HepG2 (cell line): ENCODE results near the gene CCL4L2. TPM values are rescaled to one million over a fixed set of nuclear protein-coding genes. Genes with fewer than 3 reads are reported as not detected.

Experiments used
- ATAC-seq: fragments of 200-7000 bp; cut with Tn5 transposase; 3 replicates; pipeline ENCODE4 v1.9.1; 2020; ENCODE audit warnings: mild to moderate bottlenecking, moderate library complexity
- BruUV-seq: library from RNA; stranded (reverse); fragments of 400-500 nt; replicated peaks from 2 replicates; lab custom pipeline; 2021; lab: Mats Ljungman, UMichigan
- CTCF ChIA-PET: fragments of 300-600 bp; formaldehyde crosslinking; extraction: SDS; loops from one replicate; lab custom pipeline; 2021; ENCODE audit warnings: low total read pairs, inconsistent platforms, low intra/inter-chr PET ratio; lab: Yijun Ruan, JAX
- POLR2A ChIA-PET: fragments of 350-600 bp; sonication (Branson Sonifier 250); formaldehyde crosslinking; loops from one replicate; lab custom pipeline; 2020; ENCODE audit warnings: antibody characterized with exemption, inconsistent platforms; lab: Yijun Ruan, JAX
- DNase-seq: peaks from one replicate; pipeline ENCODE4 v3.0.0-alpha.2; 2015; ENCODE audit warnings: low spot score
- FAIRE-seq: peaks from 3 replicates; lab custom pipeline; 2011; peaks lifted over from hg19 to GRCh38; lab: Jason Lieb, UNC
- H2AFZ ChIP-seq: one replicate; pipeline ENCODE4 v1.6.1; 2011; ENCODE audit warnings: low read length, inconsistent platforms
- H3K27ac ChIP-seq: fragments of 300-600 bp; 3 replicates; pipeline ENCODE4 v1.8.0; 2011; ENCODE audit warnings: mixed run types, mild to moderate bottlenecking, mixed read lengths, low read length, inconsistent platforms; ENCODE audit not compliant: insufficient read depth; ENCODE audit errors: extremely low read length
- H3K27me3 ChIP-seq, 2 experiments: fragments of 200-600 bp in 1 of 2; 2 replicates in 1 of 2; 3 replicates in 1 of 2; pipeline versions ENCODE4 v1.6.0 to v1.8.0; 2011; ENCODE audit warnings: low read length in 2 of 2, mild to moderate bottlenecking in 2 of 2, moderate library complexity in 2 of 2, inconsistent platforms in 1 of 2; ENCODE audit not compliant: insufficient read depth in 2 of 2, control insufficient read depth in 1 of 2
- H3K36me3 ChIP-seq, 2 experiments: fragments of 200-600 bp in 1 of 2; replicated peaks in 1 of 2; 2 replicates in 1 of 2; 3 replicates in 1 of 2; pipeline versions ENCODE4 v1.5.1 to v1.8.0; 2011; ENCODE audit warnings: low read length in 2 of 2, inconsistent platforms in 1 of 2; ENCODE audit not compliant: insufficient read depth in 2 of 2, control insufficient read depth in 1 of 2
- H3K4me1 ChIP-seq: 2 replicates; pipeline ENCODE4 v1.5.1; 2012; ENCODE audit warnings: low read length, inconsistent platforms; ENCODE audit not compliant: insufficient read depth
- H3K4me2 ChIP-seq: 2 replicates; pipeline ENCODE4 v1.6.0; 2011; ENCODE audit warnings: low read depth, low read length, inconsistent platforms
- H3K4me3 ChIP-seq, 3 experiments: fragments of 200-600 bp in 1 of 3; sonication (generic), shearing (Covaris generic) in 1 of 3; replicated peaks in 1 of 3; 2 replicates each; pipeline ENCODE4 v1.5.1; 2011 to 2016; ENCODE audit warnings: low read length in 3 of 3, inconsistent platforms in 2 of 3, low read depth in 2 of 3, mild to moderate bottlenecking in 2 of 3, control low read depth in 1 of 3, mixed read lengths in 1 of 3; ENCODE audit not compliant: insufficient read depth in 1 of 3
- H3K79me2 ChIP-seq: one replicate; pipeline ENCODE4 v1.6.1; 2011; ENCODE audit warnings: low read length, inconsistent platforms; ENCODE audit not compliant: insufficient read depth
- H3K9ac ChIP-seq: 2 replicates; pipeline ENCODE4 v1.6.0; 2011; ENCODE audit warnings: mild to moderate bottlenecking, low read depth, low read length, inconsistent platforms; ENCODE audit not compliant: insufficient read depth
- H3K9me3 ChIP-seq: 2 replicates; pipeline ENCODE4 v1.5.1; 2012; ENCODE audit warnings: mild to moderate bottlenecking, low read length
- H4K20me1 ChIP-seq: 2 replicates; pipeline ENCODE4 v1.6.0; 2011; ENCODE audit warnings: inconsistent platforms, mild to moderate bottlenecking, low read length, moderate library complexity; ENCODE audit not compliant: insufficient read depth
- ATF6 ChIP-seq: sonication (generic); formaldehyde crosslinking; conservative IDR thresholded peaks from 2 replicates; pipeline ENCODE4 v1.4.0; 2020; ENCODE audit warnings: missing genetic modification reagents
- ELK4 ChIP-seq: sonication (generic); formaldehyde crosslinking; IDR thresholded peaks from 2 replicates; pipeline ENCODE4 v1.9.0; 2021; ENCODE audit warnings: missing genetic modification reagents, borderline replicate concordance
- ESRRA ChIP-seq: sonication (generic); formaldehyde crosslinking; IDR thresholded peaks from 2 replicates; pipeline ENCODE4 v1.5.1; 2020; ENCODE audit warnings: mild to moderate bottlenecking, low read depth, missing genetic modification reagents
- MEIS1 ChIP-seq: sonication (generic); formaldehyde crosslinking; IDR thresholded peaks from 2 replicates; pipeline ENCODE4 v1.9.0; 2021; ENCODE audit warnings: mild to moderate bottlenecking, missing genetic modification reagents, moderate library complexity, borderline replicate concordance
- PAXIP1 ChIP-seq: sonication (generic); formaldehyde crosslinking; conservative IDR thresholded peaks from 2 replicates; pipeline ENCODE4 v1.4.0; 2020; ENCODE audit warnings: mild to moderate bottlenecking, missing genetic modification reagents, moderate library complexity
- PITX1 ChIP-seq: sonication (generic); formaldehyde crosslinking; IDR thresholded peaks from 2 replicates; pipeline ENCODE4 v1.5.1; 2020; ENCODE audit warnings: mild to moderate bottlenecking, missing genetic modification reagents
- RFXANK ChIP-seq: IDR thresholded peaks from 2 replicates; pipeline ENCODE4 v1.6.1; 2016
- TFDP2 ChIP-seq: sonication (generic); formaldehyde crosslinking; IDR thresholded peaks from 2 replicates; pipeline ENCODE4 v1.4.0; 2020; ENCODE audit warnings: missing genetic modification reagents
- TSC22D2 ChIP-seq: sonication (generic); formaldehyde crosslinking; IDR thresholded peaks from 2 replicates; pipeline ENCODE4 v1.5.1; 2020; ENCODE audit warnings: missing genetic modification reagents, mild to moderate bottlenecking, borderline replicate concordance
- ZFP36 ChIP-seq: fragments of 150-350 bp; IDR thresholded peaks from 2 replicates; pipeline ENCODE4 v1.6.1; 2018; ENCODE audit warnings: borderline replicate concordance, low read length, low read depth; ENCODE audit not compliant: partially characterized antibody
- ZNF276 ChIP-seq: sonication (generic); formaldehyde crosslinking; IDR thresholded peaks from 2 replicates; pipeline ENCODE4 v1.4.0; 2020; ENCODE audit warnings: mild to moderate bottlenecking, low read depth, missing genetic modification reagents
- ZSCAN12 ChIP-seq: sonication (generic); formaldehyde crosslinking; IDR thresholded peaks from 2 replicates; pipeline ENCODE4 v1.9.0; 2021; ENCODE audit warnings: mild to moderate bottlenecking, missing genetic modification reagents
- WGBS: methylation state at CpG from one replicate; pipeline ENCODE4 v1.1.6; 2017; ENCODE audit warnings: low lambda C conversion rate; 5-methylcytosine and 5-hydroxymethylcytosine counted together
- in situ Hi-C: cut with HindIII; loops from 2 replicates; pipeline ENCODE4 v1.10.0; 2017; ENCODE audit warnings: low pct_unique_long_range_greater_than_20kb; ENCODE audit not compliant: extremely low pct_ligation_motif_present
- intact Hi-C: fragments of 100-400 bp; cut with micrococcal nuclease; formaldehyde crosslinking; loops from one replicate; pipeline ENCODE4 v1.10.0; 2022; ENCODE audit not compliant: unreplicated experiment
- polyA plus RNA-seq, 8 experiments: library from polyadenylated mRNA; depleted of rRNA in 3 of 8; stranded (reverse) in 7 of 8; unstranded in 1 of 8; fragments of >200 nt; fragmentation: Illumina TruSeq in 4 of 8; extraction: Trizol in 4 of 8; gene quantifications; 2 replicates each; pipeline versions ENCODE4 v1.2.1 to v1.2.3, GENCODE V29; 2011 to 2016; ENCODE audit warnings: low read depth in 4 of 8, missing spikeins in 1 of 8, mixed read lengths in 1 of 8; ENCODE audit not compliant: insufficient read depth in 1 of 8
- total RNA-seq, 5 experiments: library from RNA; depleted of rRNA; stranded (reverse); fragments of >200 nt; fragmentation: Illumina TruSeq; extraction: Trizol; gene quantifications; 2 replicates each; pipeline ENCODE4 v1.2.3, GENCODE V29; 2016; ENCODE audit warnings: low read depth in 1 of 5

Gene CCL4L2
- total and polyA plus RNA-seq, 2 of the 13 experiments (the other 11 are each of a cell fraction or from before 2014, with no cell fraction given) = not detected

GRCh38 chr17:36203335-36203734 is 7.5 kb upstream of the CCL4L2 start:
- in situ Hi-C loops (no loop called here), intact Hi-C loops (no loop called here)
- Histone ChIP-seq H4K20me1 (no peaks in the 10 kb centered on the region), H3K79me2 (no peaks in the 10 kb centered on the region), H3K9ac (no peak overlapping the region), H3K27ac (no peak overlapping the region), H3K4me1 (no peaks in the 10 kb centered on the region), H2AFZ (no peak overlapping the region), H3K4me3 (no peak overlapping the region), H3K27me3 (peaks cover 0 to 6% of the 10 kb centered on the region in 2 experiments; a peak in 2 of 5 replicates), H3K36me3 (no peaks in the 10 kb centered on the region), H3K4me2 (no peak overlapping the region), H3K9me3 (no peaks in the 10 kb centered on the region)
- no TSS peak for BruUV-seq
- 33% methylated on average over 3 of the region's 3 CpGs for WGBS
- POLR2A ChIA-PET = no interaction called here
- ATAC-seq = no peak
- CTCF ChIA-PET = no interaction called here
- FAIRE-seq = no peak
- DNase-seq = no peak
- TF ChIP-seq PAXIP1 (CRISPR knock-in tag) (no peak), ZSCAN12 (CRISPR knock-in tag) (no peak), ZNF276 (no peak), MEIS1 (CRISPR knock-in tag) (no peak), ATF6 (no peak), ELK4 (CRISPR knock-in tag) (no peak), TFDP2 (no peak), ESRRA (CRISPR knock-in tag) (no peak), RFXANK (no peak), PITX1 (CRISPR knock-in tag) (no peak), ZFP36 (no peak), TSC22D2 (CRISPR knock-in tag) (no peak)
